Astrocyte (in vitro differentiated cells and primary cell): ENCODE measurements around the gene SYCN.

ENCODE experiments used
- EZH2 ChIP-seq: IDR thresholded peaks from 2 replicates; pipeline ENCODE4 v1.6.1; 2012; ENCODE audit warnings: mild to moderate bottlenecking, low read length, inconsistent platforms; ENCODE audit not compliant: insufficient read depth
- TF ChIP-seq, protein P1 (sequence below): IDR thresholded peaks from 2 replicates; pipeline ENCODE4 v1.5.1; 2011; ENCODE audit warnings: low read depth, mild to moderate bottlenecking, inconsistent platforms, low read length, moderate library complexity; ENCODE audit not compliant: insufficient read depth

DNA sequence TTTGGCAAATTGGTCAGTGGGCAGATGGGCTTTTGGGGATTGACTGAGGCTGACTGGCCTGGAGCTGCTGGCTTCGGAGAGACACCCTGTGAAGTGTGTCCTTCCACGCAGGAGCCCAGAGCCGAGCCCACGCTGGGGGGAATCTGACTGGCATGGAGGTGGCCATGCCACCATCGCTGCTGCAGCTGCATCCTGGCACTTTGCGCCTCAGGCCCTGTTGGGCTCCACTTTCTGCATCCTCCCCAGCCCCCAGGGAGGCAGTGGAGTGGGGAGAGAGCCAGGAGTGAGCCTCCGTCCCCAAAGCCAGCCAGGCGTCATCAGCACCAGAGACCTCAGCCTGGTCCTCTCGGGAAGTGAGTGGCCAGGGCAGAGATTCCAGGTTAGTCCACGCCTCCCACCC is 24.3 kb downstream of the SYCN start:
- no peak for TF ChIP-seq EZH2
- TF ChIP-seq, protein P1, sequence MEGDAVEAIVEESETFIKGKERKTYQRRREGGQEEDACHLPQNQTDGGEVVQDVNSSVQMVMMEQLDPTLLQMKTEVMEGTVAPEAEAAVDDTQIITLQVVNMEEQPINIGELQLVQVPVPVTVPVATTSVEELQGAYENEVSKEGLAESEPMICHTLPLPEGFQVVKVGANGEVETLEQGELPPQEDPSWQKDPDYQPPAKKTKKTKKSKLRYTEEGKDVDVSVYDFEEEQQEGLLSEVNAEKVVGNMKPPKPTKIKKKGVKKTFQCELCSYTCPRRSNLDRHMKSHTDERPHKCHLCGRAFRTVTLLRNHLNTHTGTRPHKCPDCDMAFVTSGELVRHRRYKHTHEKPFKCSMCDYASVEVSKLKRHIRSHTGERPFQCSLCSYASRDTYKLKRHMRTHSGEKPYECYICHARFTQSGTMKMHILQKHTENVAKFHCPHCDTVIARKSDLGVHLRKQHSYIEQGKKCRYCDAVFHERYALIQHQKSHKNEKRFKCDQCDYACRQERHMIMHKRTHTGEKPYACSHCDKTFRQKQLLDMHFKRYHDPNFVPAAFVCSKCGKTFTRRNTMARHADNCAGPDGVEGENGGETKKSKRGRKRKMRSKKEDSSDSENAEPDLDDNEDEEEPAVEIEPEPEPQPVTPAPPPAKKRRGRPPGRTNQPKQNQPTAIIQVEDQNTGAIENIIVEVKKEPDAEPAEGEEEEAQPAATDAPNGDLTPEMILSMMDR: no peak
